GM21526 (cell line): ENCODE data around the gene FOXP4.

Experiments
- ATAC-seq: cut with Tn5 transposase; IDR thresholded peaks from one replicate; pipeline ENCODE4 v1.9.1; 2021; ENCODE audit warnings: moderate library complexity; ENCODE audit not compliant: unreplicated experiment, low FRiP score

The FOXP4 gene

DNA sequence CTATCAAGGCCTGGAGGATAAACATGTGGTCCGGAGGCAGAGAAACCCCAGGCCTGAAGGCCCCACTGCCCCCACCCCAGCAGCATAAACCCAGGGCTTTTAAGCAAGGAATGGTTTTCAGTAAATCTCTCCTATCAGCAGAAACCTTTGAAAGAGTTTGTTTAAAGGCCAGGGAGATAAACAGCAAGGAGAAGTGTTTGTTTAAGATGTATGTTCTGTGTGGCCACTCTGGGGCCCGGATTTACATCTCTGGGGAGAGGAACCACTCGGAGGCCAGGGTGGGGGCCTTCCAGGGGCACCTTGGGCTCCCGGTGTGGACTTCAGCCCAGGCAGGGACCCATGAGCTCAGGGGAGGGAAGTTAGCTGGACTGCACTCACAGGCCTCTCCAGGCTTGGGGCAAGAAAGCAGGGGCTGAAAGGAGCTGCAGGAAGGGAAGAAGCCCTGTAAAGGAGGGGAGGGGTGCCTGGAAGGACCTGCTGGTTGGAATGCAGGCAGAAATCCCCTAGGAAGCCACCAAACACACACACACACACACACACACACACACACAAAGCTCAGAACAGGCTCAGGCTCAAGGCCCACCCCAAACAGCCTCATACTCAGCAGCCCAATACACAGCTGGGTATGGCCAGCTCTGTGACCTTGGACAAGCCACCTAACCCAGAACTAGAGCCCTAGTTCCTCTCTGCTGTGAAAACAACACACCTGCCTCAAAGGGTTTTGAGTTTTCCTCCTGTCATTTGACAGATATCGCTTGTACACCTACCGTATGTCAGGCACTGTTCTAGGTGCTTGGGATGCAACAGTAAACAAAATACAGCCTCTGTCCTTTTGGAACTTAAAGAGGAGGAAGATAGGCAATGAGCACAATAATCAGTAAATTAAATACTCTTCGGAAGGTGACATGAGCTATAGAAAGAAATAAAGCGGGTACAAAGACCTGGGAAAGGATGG is 26.2 kb upstream of the FOXP4 start:
- no peak for ATAC-seq

GRCh38 chr6:41522780-41523548 is 23.2 kb upstream of the FOXP4 start:
- no peak for ATAC-seq

DNA sequence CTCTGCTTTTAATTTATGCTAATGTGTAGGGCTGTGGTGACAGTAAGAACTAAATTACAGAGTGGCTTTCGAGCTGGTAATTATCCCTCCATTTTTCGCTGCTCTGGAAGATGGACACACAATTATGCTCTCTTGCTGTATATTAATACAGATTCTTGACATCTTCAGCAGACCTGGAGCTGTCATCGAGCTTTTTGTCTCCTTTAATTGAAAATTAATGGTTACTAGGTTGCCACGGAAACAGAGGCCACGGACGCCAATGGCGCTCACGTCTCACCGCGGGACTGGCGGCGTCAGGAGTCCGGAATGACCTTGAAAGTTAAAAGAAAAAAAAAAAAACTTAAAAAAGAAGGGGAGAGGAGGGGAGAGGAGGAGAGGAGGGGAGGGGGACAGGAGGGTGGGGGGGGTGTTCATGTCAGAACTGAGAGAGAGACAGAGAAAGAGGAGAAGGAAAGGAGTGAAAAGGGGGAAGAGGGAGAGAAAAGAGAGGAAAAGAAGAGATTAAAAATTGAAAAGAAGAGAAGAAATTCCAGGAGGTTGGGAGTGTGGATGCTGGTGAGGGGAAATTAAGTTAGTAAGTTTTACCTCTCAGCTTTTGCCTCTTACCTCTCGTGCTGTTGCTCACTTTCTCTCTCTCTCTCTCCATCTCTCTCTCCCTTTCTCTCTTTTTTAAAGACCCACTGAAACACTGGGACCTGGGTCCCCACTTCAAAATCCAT is 22.1 kb upstream of the FOXP4 start:
- no peak for ATAC-seq

GRCh38 chr6:41524634-41525011 is 21.6 kb upstream of the FOXP4 start:
- no peak for ATAC-seq

GRCh38 chr6:41527721-41528408 is 18.3 kb upstream of the FOXP4 start:
- ATAC-seq = no peak

DNA sequence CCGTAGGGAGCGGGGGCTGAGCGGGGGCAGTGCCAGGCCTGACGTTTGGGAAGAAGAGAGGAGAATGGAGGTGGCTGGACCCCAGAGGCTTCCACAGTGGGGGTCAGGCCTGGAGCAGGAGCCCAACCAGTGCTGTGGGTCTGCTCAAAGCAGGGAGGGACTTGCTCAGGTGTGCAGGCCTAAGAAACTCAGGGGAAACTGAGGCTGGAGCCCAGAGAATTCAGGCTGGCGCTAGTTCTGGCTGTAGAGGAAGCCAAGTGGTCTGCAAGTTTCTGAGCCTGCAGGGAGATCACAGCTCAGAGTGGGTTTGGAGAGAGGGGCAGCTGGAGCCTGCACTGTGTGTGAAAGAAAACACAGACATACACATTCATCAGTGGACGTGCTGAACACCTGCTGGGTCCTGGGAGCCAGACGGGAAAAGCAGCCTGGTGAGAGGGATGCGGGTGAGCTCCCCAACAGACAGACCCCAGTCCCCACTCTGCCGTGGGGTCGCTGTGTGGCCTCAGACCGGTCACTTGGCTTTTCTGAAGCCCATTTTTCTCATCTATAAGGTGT is 17.7 kb upstream of the FOXP4 start:
- ATAC-seq = no peak

- ATAC-seq = no peak
These were observed 17.1 kb upstream of the FOXP4 start for GRCh38 chr6:41529049-41529448.

- ATAC-seq = no peak
These were observed 16.2 kb upstream of the FOXP4 start for GRCh38 chr6:41529970-41530369.

DNA sequence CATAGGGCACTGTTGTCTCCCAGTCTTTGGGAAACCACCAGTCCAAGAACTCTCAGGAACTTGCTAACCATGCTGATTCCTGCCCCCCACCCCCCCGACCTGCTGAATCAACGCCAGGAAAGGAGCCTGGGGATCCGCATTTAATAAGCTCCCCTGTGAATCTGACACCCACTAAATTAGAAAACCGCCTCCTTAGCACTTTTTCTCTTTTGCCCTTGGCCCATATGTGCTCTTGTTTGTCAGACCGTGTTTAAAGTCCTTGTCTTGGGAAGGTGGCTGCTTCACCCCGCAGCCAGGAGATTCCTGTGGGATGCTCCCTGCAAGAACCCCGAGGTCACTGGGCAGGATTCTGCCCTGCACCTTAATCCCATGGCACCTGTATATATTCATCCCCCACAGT is 15.7 kb upstream of the FOXP4 start:
- ATAC-seq = no peak

GRCh38 chr6:41531016-41531415 is 15.2 kb upstream of the FOXP4 start:
- no peak for ATAC-seq

- peak; percentile 82 for ATAC-seq
These were observed 14.3 kb upstream of the FOXP4 start for GRCh38 chr6:41531591-41532582.

DNA sequence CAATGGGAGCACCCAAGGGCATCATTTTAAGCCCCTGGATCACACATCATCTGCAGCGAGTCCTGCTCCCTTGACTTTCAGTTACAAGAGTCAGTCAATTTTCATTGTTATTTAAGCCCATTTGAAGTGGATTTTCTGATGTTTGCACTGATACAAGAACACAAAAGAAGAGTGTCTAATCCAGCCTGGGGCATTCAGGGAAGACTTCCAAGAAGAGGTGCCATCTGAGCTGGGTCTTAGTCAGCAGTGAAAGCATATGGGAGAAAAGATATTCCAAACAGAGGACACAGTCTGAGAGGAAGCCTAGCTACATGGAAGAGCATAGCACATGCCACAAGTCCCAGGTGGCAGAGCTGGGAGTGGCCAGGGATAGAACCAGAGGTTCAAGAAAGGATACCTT is 10.4 kb upstream of the FOXP4 start:
- ATAC-seq = no peak

DNA sequence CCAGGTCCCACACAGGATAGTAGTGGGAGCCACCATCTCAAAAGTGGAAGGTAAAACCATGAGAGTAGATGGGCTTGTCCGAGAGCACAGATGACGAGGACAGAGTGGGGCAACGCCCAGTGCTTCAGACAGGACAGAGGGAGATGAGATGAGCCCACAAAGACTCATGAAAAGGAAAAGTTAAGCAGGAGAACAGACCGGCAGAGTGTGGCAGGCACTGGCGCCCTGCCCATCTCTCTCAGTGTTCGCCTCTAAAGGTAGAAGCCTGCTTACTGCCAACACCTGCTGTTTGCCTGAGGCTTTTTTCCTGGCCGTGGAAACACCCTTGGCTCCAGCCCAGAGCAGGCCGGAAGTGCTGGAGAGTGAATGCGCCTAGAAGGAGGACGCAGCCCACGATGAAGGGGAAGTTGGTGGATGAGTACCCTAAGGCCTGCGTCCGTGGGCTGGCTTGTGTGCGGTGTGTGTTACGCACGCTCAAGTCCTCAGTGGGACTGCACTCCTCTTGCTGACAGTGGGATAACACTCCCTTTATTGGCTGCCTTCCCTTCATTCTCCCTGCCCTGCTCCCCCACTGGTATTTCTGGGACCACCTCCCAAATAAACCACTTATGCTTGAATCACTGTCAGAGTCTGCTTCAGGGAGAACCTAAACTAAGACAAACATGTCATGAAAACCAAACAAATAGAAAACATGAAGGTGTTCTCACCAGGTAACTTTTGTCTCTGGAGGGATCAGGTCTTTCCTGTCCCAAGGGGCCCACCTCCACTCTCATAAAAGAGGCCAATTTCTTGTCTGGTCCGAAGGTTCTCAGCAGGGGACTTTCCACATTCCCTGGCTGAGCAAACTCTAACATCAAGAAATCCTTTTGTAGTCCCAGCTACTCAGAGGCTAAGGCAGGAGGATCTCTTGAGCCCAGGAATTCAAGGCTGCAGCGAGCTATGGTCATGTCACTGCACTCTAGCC is 9.1 kb upstream of the FOXP4 start:
- ATAC-seq = no peak

- ATAC-seq = no peak
These were observed 7.5 kb upstream of the FOXP4 start for GRCh38 chr6:41538556-41539182.

DNA sequence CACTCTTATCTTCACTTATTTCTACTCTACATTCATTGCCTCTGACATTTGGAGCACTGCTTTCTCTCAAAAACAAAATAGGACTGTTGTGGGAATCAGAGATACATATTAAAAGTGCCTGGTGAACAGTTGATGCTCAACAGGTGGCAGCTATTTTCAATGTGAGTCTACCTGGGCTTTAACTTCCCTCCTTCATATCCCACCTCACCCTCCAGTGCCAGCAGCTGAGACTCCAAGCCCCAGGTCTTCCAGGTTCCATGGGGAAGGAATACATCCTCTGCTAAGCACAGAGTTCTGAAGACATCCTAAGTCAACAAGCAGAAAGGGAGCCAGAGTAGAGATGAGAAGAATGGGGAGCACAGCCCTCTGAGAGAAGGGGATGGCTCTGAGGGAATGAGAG is 7.0 kb upstream of the FOXP4 start:
- ATAC-seq = no peak

- no peak for ATAC-seq
These were observed 4.8 kb upstream of the FOXP4 start for GRCh38 chr6:41541364-41541763.

GRCh38 chr6:41543087-41543486 is 3.1 kb upstream of the FOXP4 start:
- no peak for ATAC-seq
